Stimulated activated CD8-positive, alpha-beta memory T cell treated with anti-CD3 and anti-CD28 coated beads, Interleukin-2, amount 100 ng/mL, for 1 hour (primary cell): ENCODE measurements around the gene SDC1.

Experiments
- DNase-seq, 2 donors: peaks; one replicate each; pipeline ENCODE4 v3.0.0-alpha.2; 2020; ENCODE audit warnings: low read depth in 2 of 2

SDC1 gene

GRCh38 chr2:20170704-20171250, 54.2 kb downstream of the SDC1 start:
- no peak for DNase-seq

DNA sequence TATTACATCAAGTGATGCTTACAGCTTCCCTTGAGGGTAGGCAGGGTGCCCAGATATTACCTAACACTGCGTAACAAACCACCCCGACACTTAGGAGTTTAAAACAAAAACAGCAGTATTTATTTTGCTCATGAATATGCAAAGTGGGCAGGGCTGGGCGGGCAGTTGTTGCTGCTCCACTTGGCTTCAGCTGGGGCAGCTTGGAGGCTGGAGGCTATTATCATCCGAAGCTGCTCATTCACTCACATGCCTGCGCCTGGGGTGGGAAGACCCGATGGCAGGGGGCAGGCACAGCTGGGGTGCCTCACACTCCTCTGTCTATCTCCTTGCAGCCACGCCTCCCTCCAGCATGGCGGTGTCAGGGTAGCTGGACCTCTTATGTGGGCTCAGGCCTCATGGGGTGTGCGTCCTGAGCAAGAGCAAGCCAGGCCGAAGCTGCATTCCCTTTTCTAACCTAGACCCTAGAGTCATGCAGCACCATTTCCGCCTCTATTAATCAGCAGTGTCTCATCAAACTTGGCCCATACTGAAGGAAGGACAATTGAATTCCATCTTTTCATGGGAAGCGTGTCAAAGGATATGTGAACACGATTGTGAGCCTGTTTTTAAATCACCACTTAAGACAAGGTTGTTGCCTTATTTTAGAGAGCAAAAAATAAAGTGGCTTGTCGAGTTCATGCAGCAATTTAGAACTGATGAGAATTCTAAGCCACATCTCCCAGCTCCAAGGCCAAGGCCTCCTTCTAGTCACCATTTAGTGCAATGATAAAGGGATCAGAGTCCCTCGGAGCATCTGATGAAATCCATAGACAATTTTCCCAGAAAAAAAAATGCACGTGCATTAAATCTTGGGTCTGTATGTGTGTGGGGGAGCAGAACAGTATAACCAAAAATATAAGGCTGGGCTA, 54.9 kb downstream of the SDC1 start:
- DNase-seq = no peak

- DNase-seq = no peak
Observed at GRCh38 chr2:20168727-20169696, 55.9 kb downstream of the SDC1 start.

- no peak for DNase-seq
Observed at GRCh38 chr2:20168048-20168726, 56.7 kb downstream of the SDC1 start.

GRCh38 chr2:20167356-20167755, 57.6 kb downstream of the SDC1 start:
- no peak for DNase-seq

DNA sequence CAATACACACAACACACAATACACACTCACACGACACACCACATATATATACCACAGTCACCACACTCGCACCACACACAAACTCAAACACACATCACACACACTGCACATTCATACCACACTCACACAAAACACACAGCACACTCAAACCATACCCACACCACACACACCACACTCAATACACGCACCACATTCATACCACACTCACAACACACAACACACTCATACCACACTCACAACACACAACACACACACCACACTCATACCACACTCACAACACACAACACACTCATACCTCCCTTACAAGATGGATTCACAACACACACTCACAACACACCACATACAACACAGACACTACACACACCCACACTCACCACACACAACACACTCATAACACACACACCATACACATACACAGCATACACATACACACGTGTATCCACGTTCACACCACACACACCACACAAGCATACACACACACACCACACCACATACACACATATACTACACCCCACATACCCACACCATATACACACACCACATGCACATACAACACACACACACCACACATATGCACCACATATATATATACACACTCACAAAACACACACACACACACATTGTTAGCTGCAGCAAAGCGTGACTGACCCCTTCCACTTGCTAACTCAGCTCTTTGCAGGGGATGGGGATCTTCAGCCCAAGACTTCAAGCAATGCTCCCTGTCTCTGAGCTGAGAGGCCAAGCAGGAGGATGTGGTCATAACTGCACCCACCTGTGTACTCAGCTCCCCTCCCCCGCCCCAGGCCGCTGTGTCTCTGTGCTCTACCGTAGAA, 59.0 kb downstream of the SDC1 start:
- no peak for DNase-seq

- no peak for DNase-seq
Observed at GRCh38 chr2:20164734-20165478, 60.0 kb downstream of the SDC1 start.

DNA sequence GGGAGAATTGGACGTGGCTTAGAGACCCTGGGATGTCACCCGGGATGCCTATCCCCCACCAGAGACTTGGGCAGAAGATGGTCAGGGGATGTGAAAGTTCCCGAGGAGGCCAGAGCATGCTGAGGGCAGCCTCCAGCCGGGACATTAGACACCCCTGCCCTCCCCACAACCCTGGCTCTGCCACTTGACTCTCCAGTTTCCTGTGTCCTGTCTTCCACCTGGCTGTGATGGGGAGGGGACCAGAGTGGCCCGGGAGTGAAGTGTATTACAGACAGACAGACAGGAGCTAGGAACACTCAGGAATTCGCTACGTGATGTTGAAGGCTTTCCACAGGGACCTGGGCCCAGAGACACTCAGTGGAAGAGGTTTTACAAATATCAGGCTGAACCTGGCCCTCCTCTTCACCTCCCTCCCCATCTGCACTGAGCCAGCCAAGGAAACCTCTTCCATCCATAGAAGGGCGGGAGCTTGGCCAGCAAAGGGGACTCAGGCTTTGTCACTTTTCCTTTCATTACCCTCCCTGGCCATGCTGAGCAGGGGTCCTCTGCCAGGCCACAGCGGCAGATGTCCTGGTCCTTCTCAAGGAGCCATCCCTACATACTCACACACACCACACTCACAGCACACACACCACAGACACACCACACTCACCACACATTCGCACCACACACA, 60.7 kb downstream of the SDC1 start:
- no peak for DNase-seq

DNA sequence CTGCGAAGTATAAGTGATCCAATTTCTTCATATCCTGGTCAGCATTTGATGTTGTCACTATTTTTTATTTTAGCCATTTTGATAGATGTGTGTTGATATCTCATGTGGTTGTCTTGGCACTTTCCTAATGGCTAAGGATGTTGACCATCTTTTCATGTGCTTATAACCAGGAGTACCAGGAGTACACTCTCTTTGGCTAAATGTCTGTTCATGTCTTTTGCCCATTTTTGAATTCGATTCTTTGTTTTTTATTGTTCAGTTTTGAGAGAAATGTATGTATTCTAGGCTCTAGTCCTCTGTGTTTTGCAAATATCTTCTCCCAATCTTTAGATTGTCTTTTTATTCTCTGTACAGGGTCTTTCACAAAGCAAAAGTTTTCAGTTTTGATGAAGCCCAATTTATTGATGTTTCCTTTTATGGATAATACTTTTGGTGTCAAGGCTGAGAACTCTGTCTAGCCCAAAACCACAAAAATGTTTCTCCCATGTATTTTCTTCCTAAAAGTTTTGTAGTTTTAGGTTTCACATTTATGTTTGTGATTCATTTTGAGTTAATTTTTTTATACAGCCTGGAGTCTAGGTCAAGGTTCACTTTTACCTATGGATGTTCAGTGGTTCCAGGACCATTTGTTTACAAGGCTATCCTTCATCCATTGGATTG, 65.4 kb downstream of the SDC1 start:
- DNase-seq = no peak

GRCh38 chr2:20157193-20157891, 67.6 kb downstream of the SDC1 start:
- DNase-seq = no peak

DNA sequence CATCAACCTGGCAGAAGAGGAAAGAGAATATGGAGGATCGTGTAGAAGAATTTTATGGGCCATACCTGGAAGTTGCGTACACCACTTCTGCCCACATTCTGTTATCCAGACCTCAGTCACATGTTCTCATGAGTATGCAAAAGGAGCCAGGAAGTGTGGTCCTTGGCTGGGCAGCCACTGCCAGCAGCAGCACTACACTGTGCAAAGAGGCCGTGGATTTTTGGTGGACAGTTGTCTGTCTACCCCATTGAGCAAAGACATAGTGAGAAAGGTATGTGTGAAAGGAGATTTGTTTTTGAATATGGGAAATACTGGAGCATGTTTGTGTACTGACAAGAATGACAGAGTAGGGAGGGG, 68.1 kb downstream of the SDC1 start:
- DNase-seq = no peak

- no peak for DNase-seq
Observed at GRCh38 chr2:20156076-20156759, 68.7 kb downstream of the SDC1 start.

DNA sequence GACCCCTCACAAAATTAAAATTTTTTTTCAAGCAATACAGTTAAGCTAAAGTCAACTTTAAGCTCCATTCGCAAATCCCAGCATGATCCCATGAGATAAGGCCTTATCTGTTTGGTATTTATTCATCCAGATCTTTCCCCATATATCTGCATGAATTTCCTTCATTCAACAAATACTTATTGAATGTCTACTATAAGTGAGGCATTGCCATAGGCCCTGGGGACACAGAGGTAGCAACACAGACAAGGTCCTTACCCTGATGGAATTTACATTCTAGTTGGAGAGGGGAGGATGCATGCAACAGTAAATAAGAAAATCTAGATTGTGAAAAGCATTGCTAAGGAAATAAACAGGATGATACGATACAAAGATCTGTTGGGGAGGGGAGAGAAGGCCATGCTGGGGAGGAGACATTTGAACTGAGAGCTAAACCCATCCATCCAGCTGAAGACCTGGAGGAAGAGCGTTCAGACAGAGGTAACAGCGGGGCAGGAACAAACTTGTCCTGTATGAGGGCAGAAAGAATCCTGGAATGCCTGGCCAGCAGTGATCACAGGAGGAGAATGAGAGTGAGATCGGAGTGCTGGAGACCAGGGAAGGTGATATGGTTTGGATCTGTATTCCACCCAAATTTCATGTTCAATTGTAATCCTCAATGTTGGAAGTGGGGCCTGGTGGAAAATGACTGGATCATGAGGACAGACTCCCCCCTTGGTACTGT, 71.6 kb downstream of the SDC1 start:
- DNase-seq = no peak

GRCh38 chr2:20150806-20151571, 73.9 kb downstream of the SDC1 start:
- DNase-seq = no peak
